ENCODE measurements around the gene ESRRA.

DNA sequence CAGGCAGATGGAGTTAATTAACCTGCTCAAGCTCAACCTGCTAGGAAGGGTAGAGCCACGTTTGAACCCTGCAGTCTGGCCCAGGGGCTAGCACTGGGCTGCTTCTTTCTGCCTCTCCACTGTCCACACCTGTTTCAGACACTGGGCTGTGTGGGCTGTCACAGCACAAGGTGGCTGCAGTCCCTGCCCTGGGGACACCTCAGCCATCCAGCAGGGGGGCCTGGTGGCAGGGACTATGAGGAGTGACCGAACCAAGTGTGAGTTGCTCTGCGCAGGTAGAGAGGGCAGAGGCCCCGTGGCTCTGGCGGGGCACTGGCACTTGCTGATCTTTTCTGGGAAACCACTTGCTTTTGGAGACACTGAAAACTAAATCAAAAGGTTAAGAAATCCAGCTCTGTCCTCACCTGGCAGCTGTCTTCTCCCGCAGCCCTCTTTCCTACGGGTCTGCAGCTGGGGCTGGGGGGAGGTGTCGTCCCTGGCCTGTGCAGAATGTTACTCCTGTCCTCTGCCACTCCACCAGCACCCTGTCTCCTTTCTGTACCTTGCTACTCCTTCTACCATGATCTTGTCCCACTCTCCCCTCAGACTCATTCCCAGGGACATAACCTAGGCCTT, 26.6 kb upstream of the ESRRA start:
- TF ChIP-seq POLR2AphosphoS5 (IDR thresholded peaks at IDR 0.05; ENCODE audit: borderline replicate concordance, low read depth, low read length) (no peak), EZH2 (IDR thresholded peaks at IDR 0.05) (no peak), FOXP2 (optimal IDR thresholded peaks at IDR 0.05; ENCODE audit: control extremely low read depth, extremely low read length, insufficient read depth) (no peak)
